Measurements from ENCODE around the gene ATXN10.
"Not testable (repeated sequence)": the region's sequence is repeated elsewhere in the genome, so short reads cannot be mapped to it uniquely, and the experiment has no call there.

ATXN10 gene

GRCh38 chr22:45644714-45645113, 26.9 kb upstream of the ATXN10 start:
- no peak for DNase-seq

- DNase-seq: no peak
Observed at GRCh38 chr22:45645150-45645525, 26.5 kb upstream of the ATXN10 start.

DNA sequence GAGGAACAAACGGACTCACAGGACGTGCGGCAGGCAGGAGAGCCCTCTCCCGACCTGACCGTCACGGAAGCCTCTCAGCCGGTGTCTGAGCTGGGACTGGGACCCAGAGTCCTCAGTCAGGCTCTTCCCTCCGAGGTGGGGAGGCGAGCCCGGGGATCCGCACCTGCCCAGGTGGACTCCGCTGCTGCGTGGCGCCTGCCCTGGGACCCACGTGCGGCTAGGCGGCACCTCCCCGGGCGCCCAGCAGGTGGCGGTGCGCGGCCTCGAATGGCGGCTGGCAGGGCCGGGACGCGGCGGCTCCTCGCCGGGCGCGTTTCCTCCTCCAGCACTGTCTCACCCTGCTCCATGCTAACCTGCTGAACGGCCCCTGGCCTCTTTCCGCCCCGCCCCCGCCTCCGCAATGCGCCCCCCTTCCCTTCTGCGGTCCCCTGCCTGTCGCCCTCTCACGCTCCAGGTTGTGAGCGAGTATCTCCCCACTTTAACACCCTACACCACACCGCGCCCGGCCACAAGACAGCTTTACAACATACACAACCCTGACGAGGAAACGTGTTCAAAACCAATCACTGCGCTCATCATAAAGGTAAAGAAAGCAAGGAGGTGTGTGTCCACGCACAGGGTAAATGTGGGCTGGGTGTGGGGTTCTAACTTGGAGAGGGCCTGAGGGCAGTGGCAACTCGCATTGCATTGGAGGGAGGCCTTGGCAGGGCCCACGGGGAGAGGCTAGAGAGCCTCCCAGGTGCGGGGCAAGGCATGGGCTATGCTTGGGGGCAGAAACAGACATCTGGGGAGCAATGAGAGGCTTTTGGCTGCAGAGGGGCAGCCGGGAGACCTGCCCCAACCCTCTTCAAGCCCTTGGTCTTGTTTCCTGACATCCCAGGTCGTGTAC, 25.9 kb upstream of the ATXN10 start:
- DNase-seq: peak in 1 of 2 experiments; percentile 58

DNA sequence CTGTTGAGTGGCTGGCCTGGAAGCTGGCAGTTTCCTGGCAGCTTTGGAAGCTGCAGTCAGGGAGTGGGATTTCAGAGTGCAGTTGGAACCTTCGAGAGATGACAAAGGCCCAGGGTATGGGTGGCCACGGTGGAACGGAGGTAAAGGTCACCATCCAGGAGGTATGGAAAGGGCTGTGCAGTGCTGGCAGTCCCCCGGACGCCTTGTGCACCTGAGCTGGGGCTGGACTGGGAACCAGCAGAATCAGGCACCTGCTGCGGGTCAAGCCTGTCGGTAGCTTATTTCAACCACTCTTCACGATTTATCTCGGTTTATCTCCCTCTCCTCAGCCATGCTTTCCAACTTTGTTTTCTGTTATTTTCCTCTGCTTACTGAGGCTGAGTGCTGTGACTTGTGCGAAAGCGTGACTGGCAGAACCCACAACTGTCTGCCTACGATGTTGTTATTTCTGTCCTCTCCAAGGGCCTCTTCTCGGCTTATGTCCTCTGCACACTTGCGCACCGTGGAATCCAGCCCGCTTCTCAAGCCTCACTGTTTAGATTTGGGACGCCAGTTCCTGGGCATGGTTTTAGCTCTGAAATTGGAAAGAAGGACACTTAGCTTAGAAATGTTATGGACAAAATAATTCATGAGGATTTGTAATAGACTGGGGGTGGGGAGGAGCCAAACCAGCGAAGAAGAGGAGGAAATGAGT, 24.0 kb upstream of the ATXN10 start:
- no peak for DNase-seq

DNA sequence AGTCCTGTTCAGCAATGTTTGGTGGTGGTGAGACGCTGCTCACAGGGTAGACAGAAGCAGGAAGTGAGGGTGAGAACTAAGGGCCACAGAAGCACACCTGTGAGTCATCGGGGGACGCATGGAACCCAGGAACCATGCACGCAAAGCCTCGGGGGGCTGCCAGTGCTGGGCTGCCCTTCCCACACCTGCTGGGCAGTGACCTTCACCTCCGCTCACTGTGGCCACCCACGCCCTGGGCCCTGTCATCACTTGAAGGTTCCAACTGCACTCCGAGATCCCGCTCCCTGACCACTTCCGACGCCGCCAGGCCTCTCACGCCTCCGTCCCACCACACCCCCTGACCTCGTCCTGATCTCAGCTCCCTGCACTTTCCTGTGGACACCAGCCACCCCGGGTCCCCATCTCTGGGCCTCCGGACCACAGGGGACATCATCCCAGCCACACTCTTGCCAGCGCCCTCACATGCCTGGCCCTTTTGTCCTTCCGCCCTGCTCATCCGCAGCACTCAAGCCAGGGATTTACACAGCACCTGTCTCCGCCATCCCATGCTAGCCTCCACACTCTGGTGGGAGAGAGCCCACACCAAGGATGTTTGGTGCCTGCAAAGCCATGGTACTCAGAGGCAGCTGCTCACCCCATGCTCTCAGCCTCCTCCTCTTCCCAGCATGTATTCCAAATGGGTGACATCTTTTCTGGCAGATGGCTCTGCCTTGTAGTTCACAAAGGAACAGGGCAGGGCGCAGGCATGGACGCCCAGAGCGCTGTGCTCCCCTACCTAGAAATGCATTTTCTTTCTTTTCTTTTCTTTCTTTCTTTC, 23.1 kb upstream of the ATXN10 start:
- DNase-seq: no peak

- DNase-seq: no peak
Observed at GRCh38 chr22:45649809-45650208, 21.8 kb upstream of the ATXN10 start.

DNA sequence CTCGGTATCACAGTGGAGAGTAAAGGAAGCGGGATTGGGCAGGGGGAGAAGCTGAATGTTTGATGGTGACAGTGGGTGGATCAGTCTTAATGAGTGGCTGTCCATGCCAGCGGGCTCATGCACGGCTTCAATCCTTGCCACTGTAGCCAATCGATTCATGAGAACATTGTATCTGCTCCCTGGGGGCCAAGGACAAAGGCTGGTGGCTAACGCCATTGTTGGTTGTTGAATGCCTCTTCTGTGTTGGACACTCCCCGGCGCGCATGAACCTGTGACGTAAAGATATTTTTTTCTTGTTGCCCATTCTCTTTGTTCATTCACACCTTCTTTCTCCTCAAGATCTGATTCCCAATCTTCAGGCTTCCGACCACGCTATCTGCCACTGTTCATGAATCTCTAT, 20.9 kb upstream of the ATXN10 start:
- no peak for DNase-seq

DNA sequence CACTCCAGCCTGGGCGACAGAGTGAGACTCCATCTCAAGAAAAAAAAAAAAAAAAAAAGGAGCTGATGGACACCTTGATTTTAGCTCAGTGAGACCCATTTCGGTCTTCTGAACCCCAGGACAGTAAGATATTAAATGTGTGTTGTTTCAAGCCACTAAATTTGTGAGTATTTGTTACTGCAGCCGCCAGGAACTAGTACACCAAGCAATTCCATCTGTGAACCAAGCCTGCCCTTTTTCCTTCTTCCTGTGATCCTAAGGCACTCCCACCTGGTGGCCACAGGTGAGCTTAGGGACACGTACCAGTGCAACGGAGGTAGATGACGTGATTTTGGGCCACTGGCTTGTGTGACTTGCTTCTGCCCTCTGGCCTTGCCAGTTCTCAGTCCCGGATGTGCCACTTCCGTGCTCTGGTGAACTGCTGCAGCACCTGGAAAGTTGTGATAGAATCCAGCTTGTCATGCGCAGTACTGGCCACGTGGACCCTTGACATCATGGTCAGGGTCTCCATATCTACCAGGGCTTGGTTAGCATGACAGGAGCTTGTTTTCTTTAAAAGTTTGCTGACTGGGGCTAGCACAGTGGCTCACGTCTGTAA, 19.6 kb upstream of the ATXN10 start:
- no peak for DNase-seq

DNA sequence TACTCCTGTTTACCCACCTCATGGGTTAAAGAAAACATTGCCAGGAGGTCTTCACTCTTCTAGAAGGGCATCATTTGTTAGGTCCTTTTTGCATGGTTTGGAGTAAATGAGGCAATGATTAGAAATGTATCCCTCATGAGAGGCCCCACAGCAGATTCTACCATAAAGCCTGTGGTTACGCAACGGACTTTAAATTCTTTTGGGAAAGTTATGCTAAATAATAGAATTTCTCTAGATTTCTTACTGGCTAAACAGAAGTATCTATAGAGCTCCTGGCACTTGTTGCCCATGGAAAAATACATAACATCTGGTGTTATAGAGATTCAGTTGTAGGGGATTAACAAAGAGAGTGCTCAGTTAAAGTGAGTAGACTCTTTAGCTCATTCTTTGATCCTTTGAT, 15.1 kb upstream of the ATXN10 start:
- no peak for DNase-seq

DNA sequence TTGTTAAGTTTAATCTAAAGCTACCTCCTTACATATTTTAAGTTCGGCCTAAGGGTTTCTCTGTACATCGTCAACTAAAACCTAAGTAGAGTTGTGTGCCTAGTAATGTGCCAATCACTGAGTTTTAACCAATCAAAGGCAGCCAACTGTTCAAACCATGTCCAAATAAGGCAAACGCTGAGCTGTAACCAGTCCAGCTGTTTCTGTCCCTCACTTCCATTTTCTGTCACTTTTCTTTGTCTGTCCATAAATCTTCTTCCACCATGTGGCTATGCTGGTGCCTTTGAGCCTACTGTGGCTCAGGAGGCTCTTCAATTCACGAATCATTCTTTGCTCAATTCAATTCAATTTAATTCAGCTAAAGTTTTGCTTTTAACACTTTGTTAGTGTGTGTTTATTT, 13.9 kb upstream of the ATXN10 start:
- no peak for DNase-seq

DNA sequence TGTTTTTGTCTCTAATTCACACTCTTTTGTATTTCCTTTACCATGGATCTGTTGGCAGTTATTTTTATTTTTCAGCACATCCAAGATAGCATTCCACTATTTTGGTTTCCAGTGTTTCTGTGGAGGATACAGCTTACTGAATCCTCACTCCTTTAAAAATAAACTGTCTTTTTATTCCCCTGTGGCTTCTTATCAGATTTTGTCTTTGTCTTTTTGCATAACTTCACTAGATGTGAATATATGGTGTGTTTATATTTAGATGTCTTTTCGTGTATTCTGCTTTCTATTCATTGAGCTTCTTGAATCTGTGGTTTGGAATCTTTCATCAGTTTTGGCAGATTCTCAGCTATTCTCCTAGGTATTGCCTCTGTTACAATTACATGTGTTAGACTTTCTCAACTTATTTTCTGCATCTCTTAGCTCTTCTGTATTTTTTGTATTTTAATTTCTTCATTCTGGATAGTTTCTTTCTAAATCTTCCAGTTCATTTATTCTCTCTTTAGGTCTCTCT, 7.4 kb upstream of the ATXN10 start:
- no peak for DNase-seq

DNA sequence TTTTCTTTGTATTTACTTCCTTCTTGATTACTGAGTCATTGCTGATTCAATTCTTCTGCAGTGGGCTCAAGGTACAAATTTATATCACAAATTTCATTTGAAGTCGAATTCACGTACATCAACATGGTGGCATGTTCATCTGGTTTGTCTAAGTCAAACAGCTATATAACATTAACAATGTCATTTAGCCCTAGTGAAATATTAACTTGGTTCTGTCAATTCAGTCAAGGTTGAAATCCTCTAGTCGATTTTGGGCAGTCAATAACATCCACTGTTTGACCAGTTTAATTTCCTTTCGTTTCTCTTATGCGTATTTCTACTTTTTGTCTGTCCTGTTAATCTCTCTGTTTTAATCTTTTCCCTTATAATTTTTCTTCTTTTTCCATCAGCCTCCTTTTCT, 4.1 kb upstream of the ATXN10 start:
- no peak for DNase-seq

DNA sequence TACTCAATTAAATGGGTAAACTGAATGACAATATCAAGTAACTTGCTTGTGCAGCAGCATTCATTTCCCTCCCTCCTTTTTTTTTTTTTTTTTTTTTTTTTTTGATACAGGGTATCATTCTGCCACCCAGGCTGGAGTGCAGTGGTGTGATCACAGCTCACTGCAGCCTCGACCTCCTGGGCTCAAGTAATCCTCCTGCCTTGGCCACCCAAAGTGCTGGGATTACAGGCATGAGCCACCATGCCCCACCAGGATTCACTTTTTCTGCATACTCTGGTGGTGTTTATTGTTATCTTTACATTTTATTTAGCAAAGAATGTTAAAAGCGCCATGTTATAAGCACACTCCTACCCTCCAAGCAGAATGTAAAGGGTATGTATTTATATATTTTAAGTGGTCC, 1.3 kb upstream of the ATXN10 start:
- not testable (repeated sequence) for DNase-seq

GRCh38 chr22:45670981-45671782, 452 bp upstream of the ATXN10 start:
- DNase-seq: no peak

DNA sequence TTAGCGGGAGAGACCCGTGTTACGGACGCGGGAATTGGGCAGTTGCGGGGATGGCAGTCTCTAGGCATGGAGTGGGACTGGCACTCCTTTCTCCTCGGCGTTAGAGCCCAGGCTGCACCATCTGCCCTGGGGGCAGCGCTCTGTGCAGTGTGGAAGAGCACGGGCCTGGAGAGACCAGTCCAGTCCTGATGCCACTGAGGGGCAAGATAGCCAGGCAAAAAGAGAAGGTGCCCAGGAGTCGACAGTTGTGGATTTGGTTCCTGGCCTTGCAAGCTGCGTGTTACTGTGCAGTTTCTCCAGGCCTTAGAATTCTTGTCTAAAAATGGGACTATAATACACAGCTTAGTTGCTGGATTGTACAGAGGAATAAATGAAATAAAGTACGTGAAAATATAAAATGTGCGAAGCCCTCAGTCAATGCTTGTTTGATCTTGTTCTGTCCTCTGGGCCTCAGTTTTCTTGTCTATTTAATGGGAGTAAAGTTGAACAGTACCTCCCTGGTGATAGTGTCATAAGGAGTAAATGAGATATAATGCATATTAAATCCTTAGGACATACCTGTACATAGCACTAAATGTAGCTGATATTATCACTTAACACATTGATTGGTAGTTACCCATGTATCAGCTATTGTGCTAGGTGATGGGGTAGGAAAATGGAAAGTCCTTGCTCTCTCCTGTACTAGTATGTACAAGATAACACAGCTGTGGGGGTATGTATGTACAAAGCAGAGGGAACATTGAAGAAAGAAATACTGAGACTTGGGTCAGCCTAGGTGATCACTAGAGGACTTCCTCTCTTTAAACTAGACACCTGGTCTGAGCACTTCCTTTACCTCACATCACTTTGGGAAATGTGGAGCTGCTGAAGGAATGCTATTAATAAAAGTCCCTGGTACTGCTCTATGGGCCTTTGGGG, 1.2 kb downstream of the ATXN10 start:
- no peak for DNase-seq

GRCh38 chr22:45673482-45674175, 2.0 kb downstream of the ATXN10 start:
- no peak for DNase-seq

DNA sequence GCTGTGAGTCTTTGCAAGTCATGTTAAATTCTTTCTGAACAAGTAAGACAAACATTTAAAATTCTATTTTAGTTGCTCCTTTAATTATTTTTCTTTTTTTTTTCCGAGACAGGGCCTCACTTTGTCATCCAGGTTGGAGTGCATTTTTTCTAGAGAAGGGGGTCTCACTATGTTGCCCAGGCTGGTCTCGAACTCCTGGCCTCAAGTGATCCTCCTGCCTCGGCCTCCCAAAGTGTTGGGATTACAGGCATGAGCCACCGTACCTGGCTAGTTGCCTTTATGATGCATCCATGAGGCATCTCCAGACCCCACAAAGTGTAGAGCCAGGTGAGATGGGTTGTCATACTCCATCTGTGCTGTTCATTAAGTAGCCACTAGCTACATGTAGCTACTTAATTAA, 4.4 kb downstream of the ATXN10 start:
- DNase-seq: no peak

- no peak for DNase-seq
Observed at GRCh38 chr22:45677063-45677462, 5.4 kb downstream of the ATXN10 start.

DNA sequence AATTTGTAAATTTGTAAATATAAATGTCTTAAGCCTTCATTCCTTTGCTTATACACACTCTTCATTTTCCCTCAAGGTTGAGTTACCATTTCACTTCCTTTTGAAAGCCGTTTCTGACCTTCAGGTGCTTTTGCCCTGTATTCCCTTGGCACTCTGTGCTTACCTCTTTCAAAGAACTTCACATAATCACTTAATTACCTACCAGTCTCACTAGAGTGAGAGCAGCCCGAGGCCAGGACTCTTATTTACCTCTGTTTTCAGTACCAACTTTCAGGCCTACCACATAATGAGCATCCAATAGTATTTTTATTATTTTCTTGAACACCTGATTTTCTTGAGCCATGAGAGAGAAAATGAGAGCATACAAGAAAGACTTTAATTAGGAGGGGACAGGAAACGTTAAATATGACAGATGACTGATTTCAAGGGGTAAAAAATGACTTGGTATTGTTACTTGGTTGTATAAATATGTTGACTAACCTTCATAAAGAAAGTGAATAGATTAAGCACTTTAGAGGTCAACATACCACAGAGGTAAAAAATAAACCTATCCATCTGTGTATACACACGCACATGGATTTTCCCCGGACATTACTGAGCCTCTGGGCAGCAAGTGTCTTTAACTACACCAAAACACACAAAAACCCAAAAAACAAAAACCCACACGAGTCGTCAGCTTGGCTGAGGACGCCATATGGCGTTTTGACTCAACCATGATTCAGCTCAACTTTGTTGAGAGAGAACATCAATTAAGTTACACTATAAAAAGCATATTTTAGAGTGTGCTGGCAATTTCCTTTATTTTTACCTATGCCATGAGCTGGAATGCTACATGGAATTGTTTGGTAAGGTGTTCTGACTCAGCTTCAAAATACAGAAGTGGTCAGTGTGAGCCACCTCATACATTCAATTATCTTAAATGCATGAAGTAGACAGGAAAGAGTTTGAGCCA, 7.6 kb downstream of the ATXN10 start:
- peak in 1 of 2 experiments; percentile 41 for DNase-seq

Data from NCI-H446 (cell line).